Esophagus squamous epithelium (tissue), 5 donors: ENCODE measurements around the gene ATXN2. TPM values are rescaled to one million over a fixed set of nuclear protein-coding genes. Genes with fewer than 3 reads are reported as not detected.

ENCODE experiments used
- DNase-seq: peaks from one replicate; lab custom pipeline; 2025; lab: John Stamatoyannopoulos, UW
- H3K27ac ChIP-seq, 4 donors: fragments of 200-600 bp; sonication (generic); one replicate each; pipeline ENCODE4 v1.5.1; 2016 to 2019; ENCODE audit warnings: mild to moderate bottlenecking in 1 of 4
- H3K27me3 ChIP-seq, 4 donors: fragments of 200-600 bp; sonication (generic); 1 replicate in 3 of 4; 2 replicates in 1 of 4; pipeline versions ENCODE4 v1.5.1 to v1.6.0; 2017 to 2021; ENCODE audit warnings: antibody characterized with exemption in 1 of 4
- H3K36me3 ChIP-seq, 3 donors: fragments of 200-600 bp; sonication (generic); one replicate each; pipeline ENCODE4 v1.5.1; 2016 to 2019
- H3K4me1 ChIP-seq, 3 donors: fragments of 200-600 bp; sonication (generic); one replicate each; pipeline ENCODE4 v1.5.1; 2017 to 2019
- H3K4me3 ChIP-seq, 4 donors: fragments of 200-600 bp; sonication (generic); 1 replicate in 3 of 4; 2 replicates in 1 of 4; pipeline ENCODE4 v1.5.1; 2016 to 2019; ENCODE audit warnings: mild to moderate bottlenecking in 2 of 4, moderate library complexity in 1 of 4
- H3K9me3 ChIP-seq, 3 donors: fragments of 200-600 bp; sonication (generic); one replicate each; pipeline ENCODE4 v1.5.1; 2016 to 2019
- POLR2A ChIP-seq, 4 donors: fragments of 450-650 bp; IDR thresholded peaks; one replicate each; pipeline ENCODE4 v1.6.1; 2017; ENCODE audit warnings: antibody characterized with exemption in 4 of 4, mild to moderate bottlenecking in 4 of 4, moderate library complexity in 3 of 4
- WGBS, 2 donors: methylation state at CpG; one replicate each; pipeline ENCODE4 v1.1.5; 2018; 5-methylcytosine and 5-hydroxymethylcytosine counted together
- intact Hi-C: fragments of 100-400 bp; cut with DNase I; formaldehyde crosslinking; loops from one replicate; pipeline ENCODE4 v1.15.0; 2022
- total RNA-seq, 4 donors: library from RNA; depleted of rRNA; stranded (reverse); fragments of >200 nt; gene quantifications; one replicate each; pipeline ENCODE4 v1.1.0, GENCODE V29; 2016
- TF ChIP-seq, protein P1 (sequence below), 6 experiments: fragments of 450-650 bp in 4 of 6; fragments of 200-600 bp in 2 of 6; sonication (generic) in 2 of 6; IDR thresholded peaks; one replicate each; pipeline ENCODE4 v1.5.1; 2016 to 2019; ENCODE audit warnings: antibody characterized with exemption in 6 of 6, mild to moderate bottlenecking in 4 of 6, moderate library complexity in 4 of 6
- donor health status: DM: yes; HTN: yes; CAD: no.

ATXN2 gene
- total RNA-seq, 4 donors from 2014 or later, result 11.4 to 36.2 (median 25.4) TPM

DNA sequence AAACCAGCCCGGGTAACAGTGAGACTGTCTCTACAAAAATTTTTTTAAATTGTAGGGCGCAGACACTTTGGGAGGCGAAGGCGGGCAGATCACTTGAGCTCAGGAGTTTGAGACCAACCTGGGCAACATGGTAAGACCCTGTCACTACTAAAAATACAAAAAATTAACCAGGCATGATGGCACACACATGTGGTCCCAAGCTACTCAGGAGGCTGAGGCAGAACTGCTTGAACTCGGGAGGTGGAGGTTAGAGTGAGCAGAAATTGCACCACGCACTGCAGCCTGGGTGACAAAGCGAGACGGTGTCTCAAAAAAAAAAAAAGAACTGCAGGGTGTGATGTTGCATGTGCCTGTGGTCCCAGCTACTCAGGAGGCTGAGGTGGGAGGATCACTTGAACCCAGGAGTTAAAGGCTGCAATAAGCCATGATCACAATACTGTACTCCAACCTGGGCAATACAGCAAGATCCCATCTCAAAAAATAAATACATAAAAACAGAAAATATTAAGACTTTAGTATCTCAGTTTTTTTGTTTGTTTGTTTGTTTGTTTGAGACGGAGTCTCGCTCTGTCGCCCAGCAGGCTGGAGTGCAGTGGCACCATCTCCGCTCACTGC is 16.9 kb downstream of the ATXN2 start:
- 92 to 94% methylated on average over 11 to 12 of the region's 12 CpGs for WGBS, 2 donors

DNA sequence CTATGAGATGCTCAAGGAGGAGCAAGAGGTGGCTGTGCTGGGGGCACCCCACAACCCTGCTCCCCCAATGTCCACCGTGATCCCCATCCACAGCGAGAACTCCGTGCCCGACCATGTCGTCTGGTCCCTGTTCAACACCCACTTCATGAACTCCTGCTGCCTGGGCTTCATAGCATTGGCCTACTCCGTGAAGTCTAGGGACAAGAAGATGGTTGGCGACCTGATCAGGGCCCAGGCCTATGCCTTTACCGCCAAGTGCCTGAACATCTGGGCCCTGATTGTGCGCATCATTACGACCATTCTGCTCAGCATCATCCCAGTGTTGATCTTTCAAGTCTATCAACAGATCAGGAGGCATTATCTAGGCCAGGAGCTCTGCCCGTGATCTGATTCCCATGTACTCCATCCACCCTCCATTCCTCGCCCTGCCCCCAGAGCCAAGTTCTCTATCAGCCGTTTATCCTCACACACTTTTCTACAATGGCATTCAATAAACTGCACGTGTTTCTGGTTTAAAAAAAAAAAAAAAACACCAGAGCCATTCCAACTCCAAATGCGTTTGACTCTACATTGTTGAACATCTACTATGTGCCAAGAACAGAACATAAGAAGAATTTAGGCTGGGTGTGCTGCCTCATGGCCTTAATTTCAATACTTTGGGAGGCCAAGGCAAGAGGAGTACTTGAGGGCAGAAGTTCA is 17.5 kb downstream of the ATXN2 start:
- intact Hi-C loops, result no loop called here
- H3K4me3 ChIP-seq, result no peak overlapping the region
- H3K27ac ChIP-seq, result no peak overlapping the region
- TF ChIP-seq, protein P1, sequence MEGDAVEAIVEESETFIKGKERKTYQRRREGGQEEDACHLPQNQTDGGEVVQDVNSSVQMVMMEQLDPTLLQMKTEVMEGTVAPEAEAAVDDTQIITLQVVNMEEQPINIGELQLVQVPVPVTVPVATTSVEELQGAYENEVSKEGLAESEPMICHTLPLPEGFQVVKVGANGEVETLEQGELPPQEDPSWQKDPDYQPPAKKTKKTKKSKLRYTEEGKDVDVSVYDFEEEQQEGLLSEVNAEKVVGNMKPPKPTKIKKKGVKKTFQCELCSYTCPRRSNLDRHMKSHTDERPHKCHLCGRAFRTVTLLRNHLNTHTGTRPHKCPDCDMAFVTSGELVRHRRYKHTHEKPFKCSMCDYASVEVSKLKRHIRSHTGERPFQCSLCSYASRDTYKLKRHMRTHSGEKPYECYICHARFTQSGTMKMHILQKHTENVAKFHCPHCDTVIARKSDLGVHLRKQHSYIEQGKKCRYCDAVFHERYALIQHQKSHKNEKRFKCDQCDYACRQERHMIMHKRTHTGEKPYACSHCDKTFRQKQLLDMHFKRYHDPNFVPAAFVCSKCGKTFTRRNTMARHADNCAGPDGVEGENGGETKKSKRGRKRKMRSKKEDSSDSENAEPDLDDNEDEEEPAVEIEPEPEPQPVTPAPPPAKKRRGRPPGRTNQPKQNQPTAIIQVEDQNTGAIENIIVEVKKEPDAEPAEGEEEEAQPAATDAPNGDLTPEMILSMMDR (IDR thresholded peaks at IDR 0.05), result no peak
- TF ChIP-seq POLR2A (IDR thresholded peaks at IDR 0.05), result no peak
- DNase-seq, result no peak
- H3K4me1 ChIP-seq, result peaks cover 3 to 47% (median 16%) of the 10 kb centered on the region in 3 donors
- peaks cover 0 to 15% (median 0%) of the 10 kb centered on the region in 3 donors for H3K36me3 ChIP-seq
- WGBS, 2 donors, result 84 to 86% methylated on average over 13 to 15 of the region's 15 CpGs
- no peaks in the 10 kb centered on the region for H3K9me3 ChIP-seq
- H3K27me3 ChIP-seq, result no peaks in the 10 kb centered on the region

More for the DNA sequence above, 16.9 kb downstream of the ATXN2 start:
- H3K36me3 ChIP-seq, result peaks cover 0 to 15% (median 0%) of the 10 kb centered on the region in 3 donors
- no peak overlapping the region for H3K4me3 ChIP-seq
- intact Hi-C loops, result no loop called here
- H3K27me3 ChIP-seq, result no peaks in the 10 kb centered on the region
- H3K9me3 ChIP-seq, result no peaks in the 10 kb centered on the region
- no peak overlapping the region for H3K27ac ChIP-seq
- peaks cover 3 to 53% (median 16%) of the 10 kb centered on the region in 3 donors for H3K4me1 ChIP-seq
- TF ChIP-seq POLR2A (IDR thresholded peaks at IDR 0.05), result no peak
- TF ChIP-seq, protein P1 (IDR thresholded peaks at IDR 0.05), result no peak
- DNase-seq, result no peak

DNA sequence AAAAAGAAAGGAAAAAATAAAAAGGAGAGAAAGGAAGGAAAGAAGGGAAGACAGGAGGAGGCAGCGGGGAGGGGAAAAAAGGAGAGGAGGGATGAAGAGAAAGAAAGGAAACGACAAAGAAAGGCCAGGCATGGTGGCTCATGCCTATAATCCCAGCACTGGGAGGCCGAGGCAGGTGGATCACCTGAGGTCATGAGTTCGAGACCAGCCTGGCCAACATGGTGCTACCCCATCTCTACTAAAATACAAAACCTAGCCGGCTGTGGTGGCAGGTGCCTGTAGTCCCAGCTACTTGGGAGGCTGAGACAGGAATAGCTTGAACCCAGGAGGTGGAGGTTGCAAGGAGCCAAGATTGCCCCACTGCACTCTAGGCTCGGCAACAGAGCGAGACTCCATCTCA is 18.4 kb downstream of the ATXN2 start:
- TF ChIP-seq, protein P1 (IDR thresholded peaks at IDR 0.05), result no peak
- no peak for TF ChIP-seq POLR2A (IDR thresholded peaks at IDR 0.05)
- H3K27me3 ChIP-seq, result no peaks in the 10 kb centered on the region
- no peak overlapping the region for H3K4me3 ChIP-seq
- WGBS, 2 donors, result 89% methylated on average over 6 to 7 of the region's 7 CpGs
- peaks cover 0 to 15% (median 0%) of the 10 kb centered on the region in 3 donors for H3K36me3 ChIP-seq
- no peak for DNase-seq
- H3K27ac ChIP-seq, result no peak overlapping the region
- H3K4me1 ChIP-seq, result peaks cover 3 to 44% (median 13%) of the 10 kb centered on the region in 3 donors
- intact Hi-C loops, result no loop called here
- no peaks in the 10 kb centered on the region for H3K9me3 ChIP-seq

DNA sequence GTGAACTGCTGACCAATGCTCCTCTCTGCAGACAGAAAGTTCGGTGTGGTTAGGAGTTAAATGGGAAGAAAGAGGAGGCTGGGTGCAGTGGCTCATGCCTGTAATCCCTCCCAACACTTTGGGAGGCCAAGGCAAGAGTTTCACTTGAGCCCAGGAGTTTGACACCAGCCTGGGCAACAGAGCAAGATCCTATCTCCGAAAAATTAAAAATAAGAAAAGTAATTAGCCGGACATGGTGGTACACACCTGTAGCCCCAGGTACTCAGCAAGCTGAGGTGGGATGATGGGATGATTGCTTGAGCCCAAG is 19.0 kb downstream of the ATXN2 start:
- DNase-seq, result no peak
- Histone ChIP-seq H3K9me3 (no peaks in the 10 kb centered on the region), H3K4me3 (no peak overlapping the region), H3K27ac (no peak overlapping the region), H3K4me1 (peaks cover 3 to 41% (median 13%) of the 10 kb centered on the region in 3 donors), H3K27me3 (no peaks in the 10 kb centered on the region), H3K36me3 (peaks cover 0 to 15% (median 0%) of the 10 kb centered on the region in 3 donors)
- TF ChIP-seq POLR2A (IDR thresholded peaks at IDR 0.05), result no peak
- TF ChIP-seq, protein P1 (IDR thresholded peaks at IDR 0.05), result no peak
- intact Hi-C loops, result no loop called here
- 84 to 100% methylated on average over 3 of the region's 3 CpGs for WGBS, 2 donors

DNA sequence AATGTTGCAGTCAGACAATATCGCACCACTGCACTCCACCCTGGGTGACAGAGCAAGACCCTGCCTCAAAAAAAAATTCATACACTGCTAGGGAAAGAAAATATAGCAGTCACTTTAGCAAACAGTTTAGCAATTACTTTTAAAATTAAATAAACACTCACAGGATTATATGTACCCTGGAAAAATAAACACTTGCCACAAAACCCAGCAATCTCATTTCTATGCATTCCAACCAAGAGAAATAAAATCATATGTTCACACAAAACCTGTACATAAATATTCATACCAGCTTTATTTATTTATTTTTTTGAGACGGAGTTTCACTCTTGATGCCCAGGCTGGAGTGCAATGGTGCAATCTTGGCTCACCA is 20.2 kb downstream of the ATXN2 start:
- Histone ChIP-seq H3K27ac (no peak overlapping the region), H3K36me3 (peaks cover 0 to 15% (median 0%) of the 10 kb centered on the region in 3 donors), H3K4me3 (no peak overlapping the region), H3K4me1 (peaks cover 3 to 40% (median 13%) of the 10 kb centered on the region in 3 donors), H3K27me3 (no peaks in the 10 kb centered on the region), H3K9me3 (no peaks in the 10 kb centered on the region)
- 76 to 88% methylated on average over 2 of the region's 2 CpGs for WGBS, 2 donors
- DNase-seq, result no peak
- TF ChIP-seq, protein P1 (IDR thresholded peaks at IDR 0.05), result no peak
- no peak for TF ChIP-seq POLR2A (IDR thresholded peaks at IDR 0.05)
- intact Hi-C loops, result no loop called here
